ENCODE data around the gene ACER1.
"Not testable (repeated sequence)": the region's sequence is repeated elsewhere in the genome, so short reads cannot be mapped to it uniquely, and the experiment has no call there.

- not testable (repeated sequence) for TF ChIP-seq CTCF (IDR thresholded peaks at IDR 0.05; ENCODE audit: borderline replicate concordance, extremely low read depth, low read length, poor library complexity, severe bottlenecking); EZH2 (IDR thresholded peaks at IDR 0.05; ENCODE audit: borderline replicate concordance, low read depth, low read length, severe bottlenecking)
Measured at GRCh38 chr19:6360857-6361216, 27.4 kb upstream of the ACER1 start.

Measured in DND-41 (cell line).